H9 (cell line): ENCODE measurements around the gene SEMA3A. TPM values are rescaled to one million over a fixed set of nuclear protein-coding genes. Genes with fewer than 3 reads are reported as not detected.

Experiments
- DNase-seq: peaks from one replicate; pipeline ENCODE4 v3.0.0-alpha.2; 2017
- H2AFZ ChIP-seq: one replicate; pipeline ENCODE4 v1.6.1; 2013; ENCODE audit warnings: mild to moderate bottlenecking, low read length, control low read depth, moderate library complexity
- H2AK5ac ChIP-seq: 2 replicates; pipeline ENCODE4 v1.6.1; 2013; ENCODE audit warnings: low read length, control low read depth, mixed read lengths; ENCODE audit not compliant: insufficient read length
- H2BK120ac ChIP-seq: one replicate; pipeline ENCODE4 v1.6.1; 2013; ENCODE audit warnings: low read depth, mild to moderate bottlenecking, low read length, control low read depth, inconsistent platforms; ENCODE audit not compliant: poor library complexity, severe bottlenecking
- H2BK12ac ChIP-seq: 2 replicates; pipeline ENCODE4 v1.6.1; 2013; ENCODE audit warnings: low read length, control low read depth, mixed read lengths, low read depth; ENCODE audit not compliant: insufficient read length
- H2BK15ac ChIP-seq: 2 replicates; pipeline ENCODE4 v1.6.1; 2013; ENCODE audit warnings: low read depth, low read length, control low read depth
- H2BK20ac ChIP-seq: one replicate; pipeline ENCODE4 v1.6.1; 2013; ENCODE audit warnings: low read depth, mild to moderate bottlenecking, low read length, control low read depth, inconsistent platforms; ENCODE audit not compliant: poor library complexity, severe bottlenecking
- H2BK5ac ChIP-seq: 2 replicates; pipeline ENCODE4 v1.6.1; 2013; ENCODE audit warnings: low read length, control low read depth, mixed read lengths; ENCODE audit not compliant: insufficient read length
- H3K14ac ChIP-seq: 2 replicates; pipeline ENCODE4 v1.6.1; 2013; ENCODE audit warnings: low read length, control low read depth; ENCODE audit not compliant: insufficient read depth
- H3K18ac ChIP-seq: 2 replicates; pipeline ENCODE4 v1.6.1; 2013; ENCODE audit warnings: low read depth, mild to moderate bottlenecking, mixed read lengths, low read length, control low read depth; ENCODE audit not compliant: insufficient read length
- H3K23ac ChIP-seq: 2 replicates; pipeline ENCODE4 v1.6.1; 2013; ENCODE audit warnings: low read length, control low read depth, mixed read lengths, low read depth; ENCODE audit not compliant: insufficient read length
- H3K23me2 ChIP-seq: 2 replicates; pipeline ENCODE4 v1.6.1; 2013; ENCODE audit warnings: low read depth, mild to moderate bottlenecking, mixed read lengths, low read length, control low read depth; ENCODE audit not compliant: insufficient read length, poor library complexity, severe bottlenecking
- H3K27ac ChIP-seq: 2 replicates; pipeline ENCODE4 v1.5.1; 2013; ENCODE audit warnings: low read length, control low read depth, mixed read lengths, low read depth; ENCODE audit not compliant: insufficient read length
- H3K27me3 ChIP-seq: 2 replicates; pipeline ENCODE4 v1.6.1; 2013; ENCODE audit warnings: low read length, control low read depth, inconsistent platforms; ENCODE audit not compliant: insufficient read depth
- H3K4ac ChIP-seq: 2 replicates; pipeline ENCODE4 v1.6.1; 2013; ENCODE audit warnings: low read depth, mild to moderate bottlenecking, control low read depth, inconsistent platforms, low read length, moderate library complexity
- H3K4me1 ChIP-seq: 2 replicates; pipeline ENCODE4 v1.6.1; 2013; ENCODE audit warnings: low read length, control low read depth, inconsistent platforms; ENCODE audit not compliant: insufficient read depth
- H3K4me2 ChIP-seq: 2 replicates; pipeline ENCODE4 v1.6.1; 2013; ENCODE audit warnings: low read length, control low read depth, mixed read lengths; ENCODE audit not compliant: insufficient read length, insufficient read depth
- H3K56ac ChIP-seq: 2 replicates; pipeline ENCODE4 v1.6.1; 2013; ENCODE audit warnings: low read depth, mild to moderate bottlenecking, mixed read lengths, low read length, control low read depth; ENCODE audit not compliant: insufficient read length
- H3K79me1 ChIP-seq: 2 replicates; pipeline ENCODE4 v1.6.1; 2013; ENCODE audit warnings: low read depth, mild to moderate bottlenecking, moderate library complexity, low read length, control low read depth, inconsistent platforms; ENCODE audit not compliant: insufficient read depth, poor library complexity, severe bottlenecking
- H3K79me2 ChIP-seq: 2 replicates; pipeline ENCODE4 v1.6.1; 2013; ENCODE audit warnings: low read length, control low read depth, inconsistent platforms; ENCODE audit not compliant: insufficient read depth
- H3K9ac ChIP-seq: 2 replicates; pipeline ENCODE4 v1.6.1; 2013; ENCODE audit warnings: low read length, control low read depth, mixed read lengths; ENCODE audit not compliant: insufficient read length; ENCODE audit errors: extremely low read depth
- H3K9me3 ChIP-seq: one replicate; pipeline ENCODE4 v1.6.1; 2013; ENCODE audit warnings: low read depth, low read length, inconsistent platforms; ENCODE audit not compliant: control insufficient read depth
- H3T11ph ChIP-seq: one replicate; pipeline ENCODE4 v1.6.1; 2013; ENCODE audit warnings: mild to moderate bottlenecking, low read length, control low read depth, inconsistent platforms
- H4K20me1 ChIP-seq: one replicate; pipeline ENCODE4 v1.6.1; 2013; ENCODE audit not compliant: control insufficient read depth, insufficient read length, insufficient read depth
- H4K5ac ChIP-seq: 2 replicates; pipeline ENCODE4 v1.6.1; 2013; ENCODE audit warnings: low read depth, mild to moderate bottlenecking, mixed read lengths, low read length, control low read depth; ENCODE audit not compliant: insufficient read length
- H4K8ac ChIP-seq: replicated peaks from 2 replicates; pipeline ENCODE4 v1.6.1; 2013; ENCODE audit warnings: low read length, control low read depth, mixed read lengths, low read depth; ENCODE audit not compliant: insufficient read length
- H4K91ac ChIP-seq: 2 replicates; pipeline ENCODE4 v1.6.1; 2013; ENCODE audit warnings: low read depth, mild to moderate bottlenecking, moderate library complexity, mixed read lengths, low read length, control low read depth; ENCODE audit not compliant: insufficient read length
- H3K27ac Mint-ChIP-seq, 3 experiments: 2 replicates in 2 of 3; 3 replicates in 1 of 3; pipeline ENCODE4 v1.8.0; 2020 to 2021; ENCODE audit warnings: mixed read lengths in 3 of 3, mild to moderate bottlenecking in 1 of 3, moderate library complexity in 1 of 3
- H3K27me3 Mint-ChIP-seq: 2 replicates; pipeline ENCODE4 v1.8.0; 2021; ENCODE audit warnings: low read depth, mild to moderate bottlenecking, moderate library complexity, mixed read lengths
- H3K36me3 Mint-ChIP-seq, 3 experiments: 2 replicates in 2 of 3; 3 replicates in 1 of 3; pipeline ENCODE4 v1.8.0; 2020 to 2021; ENCODE audit warnings: low read depth in 3 of 3, mixed read lengths in 3 of 3; ENCODE audit not compliant: insufficient read depth in 1 of 3
- H3K4me1 Mint-ChIP-seq, 2 experiments: 2 replicates each; pipeline ENCODE4 v1.8.0; 2020; ENCODE audit warnings: mixed read lengths in 2 of 2
- H3K4me3 Mint-ChIP-seq, 2 experiments: 2 replicates in 1 of 2; 3 replicates in 1 of 2; pipeline ENCODE4 v1.8.0; 2020 to 2021; ENCODE audit warnings: mild to moderate bottlenecking in 2 of 2, mixed read lengths in 2 of 2, moderate library complexity in 1 of 2
- H3K9me3 Mint-ChIP-seq, 2 experiments: 2 replicates in 1 of 2; 3 replicates in 1 of 2; pipeline ENCODE4 v1.8.0; 2020; ENCODE audit warnings: mild to moderate bottlenecking in 2 of 2, mixed read lengths in 2 of 2, moderate library complexity in 1 of 2
- CTCF ChIP-seq: fragments of 200-600 bp; sonication (generic); conservative IDR thresholded peaks from 3 replicates; pipeline ENCODE4 v1.8.0; 2021; ENCODE audit warnings: antibody characterized with exemption, mild to moderate bottlenecking
- WGBS: extraction: QIAGEN DNeasy Blood & Tissue Kit; methylation state at CpG from one replicate; pipeline ENCODE4 v1.1.7; 2013; ENCODE audit warnings: missing lambda C conversion rate, low lambda C conversion rate, mixed read lengths; ENCODE audit not compliant: insufficient read length; ENCODE audit errors: extremely low coverage; 5-methylcytosine and 5-hydroxymethylcytosine counted together
- total RNA-seq: library from RNA; stranded (reverse); gene quantifications from 2 replicates; pipeline ENCODE4 v1.2.1, GENCODE V29; 2021

Gene SEMA3A
- total RNA-seq, 1 experiment from 2014 or later = 60.0 TPM

DNA sequence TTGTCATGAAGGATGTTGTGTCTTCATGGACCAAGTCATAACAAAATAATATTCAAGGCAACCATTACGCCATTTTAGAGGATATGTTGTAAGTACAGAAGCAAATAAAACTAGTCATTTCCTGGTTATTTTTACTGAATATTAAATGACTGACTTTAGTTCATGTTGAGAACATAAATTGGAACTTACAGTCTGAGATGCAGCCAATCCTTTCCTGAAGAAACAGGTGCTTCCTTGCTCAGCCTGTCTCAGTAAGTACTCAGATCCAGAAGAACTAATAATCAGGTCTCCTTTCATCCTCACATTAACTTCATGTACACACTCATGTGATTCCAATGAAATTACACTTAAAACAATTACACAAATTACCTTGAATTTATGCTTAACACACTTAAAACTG is 12.3 kb downstream of the SEMA3A start:
- Histone ChIP-seq H3K23ac (no peak overlapping the region), H2BK20ac (no peak overlapping the region), H3K4me1 (no peaks in the 10 kb centered on the region; the same call in 1 of the 2 replicates), H2AFZ (no peak overlapping the region), H2BK12ac (no peak overlapping the region), H3K79me2 (peaks cover 8% of the 10 kb centered on the region; the same call in 1 of the 2 replicates), H2AK5ac (no peak overlapping the region), H3K27ac (no peak overlapping the region), H3K23me2 (no peaks in the 10 kb centered on the region), H3T11ph (no peak overlapping the region), H3K4ac (no peak overlapping the region), H4K20me1 (no peaks in the 10 kb centered on the region), H4K5ac (no peak overlapping the region), H3K56ac (no peak overlapping the region), H3K9me3 (no peaks in the 10 kb centered on the region), H3K18ac (no peak overlapping the region), H3K27me3 (no peaks in the 10 kb centered on the region), H3K79me1 (no peaks in the 10 kb centered on the region), H2BK5ac (no peak overlapping the region), H4K91ac (no peak overlapping the region), H3K4me2 (no peak overlapping the region), H3K9ac (no peak overlapping the region), H2BK120ac (no peak overlapping the region), H3K14ac (no peak overlapping the region), H2BK15ac (no peak overlapping the region), H4K8ac (no peak overlapping the region)
- Mint-ChIP-seq H3K4me3 (no peak overlapping the region), H3K27me3 (no peaks in the 10 kb centered on the region), H3K36me3 (peaks cover 0 to 4% (median 0%) of the 10 kb centered on the region in 3 experiments; a peak in 2 of 7 replicates), H3K4me1 (peaks cover 20 to 27% of the 10 kb centered on the region in 2 experiments), H3K27ac (no peak overlapping the region), H3K9me3 (no peaks in the 10 kb centered on the region)
- WGBS = no CpG with 5 or more reads among the region's 1 CpG
- no peak for TF ChIP-seq CTCF
- no peak for DNase-seq
